ENCODE measurements around the gene GNG11. TPM values are rescaled to one million over a fixed set of nuclear protein-coding genes. Genes with fewer than 3 reads are reported as not detected.
A peak's percentile ranks its signal among the peaks of the same experiment; 100 is the strongest.

GNG11 gene
- total and polyA plus RNA-seq, 3 experiments from 2014 or later: not detected

DNA sequence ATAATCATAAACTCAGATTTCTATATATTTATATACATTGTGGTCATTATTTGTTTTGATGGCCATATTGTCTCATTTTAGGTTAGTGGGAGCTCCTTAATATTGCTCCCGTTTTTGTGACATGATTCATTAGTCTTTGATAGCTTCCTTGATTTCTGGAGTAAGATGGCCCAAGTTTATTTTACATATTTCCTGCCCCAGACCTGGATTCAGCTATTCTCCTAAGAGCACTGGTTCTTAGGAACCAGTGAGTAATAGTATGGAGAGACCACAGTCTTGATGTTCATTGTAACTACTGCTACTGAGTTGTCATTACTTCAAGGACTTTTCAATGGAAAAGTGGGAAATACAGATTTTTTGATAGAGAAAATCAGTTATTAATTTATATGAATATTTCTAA is 37.0 kb upstream of the GNG11 start:
- peaks cover 0 to 3% (median 0%) of the 10 kb centered on the region in 5 donors for H3K9me3 Mint-ChIP-seq
- POLR2A ChIA-PET: no interaction called here
- H3K4me1 ChIP-seq (ENCODE audit: insufficient read depth, low read length): no peaks in the 10 kb centered on the region
- H3K36me3 ChIP-seq (ENCODE audit: insufficient read depth, low read length): no peaks in the 10 kb centered on the region
- no peak overlapping the region for H3K4me3 ChIP-seq (ENCODE audit: low read length)
- no peak overlapping the region for H3K4me3 Mint-ChIP-seq
- no peak overlapping the region for H3K27ac ChIP-seq (ENCODE audit: low read depth, low read length)
- peaks cover under 1 to 3% (median 2%) of the 10 kb centered on the region in 3 donors for H3K4me1 Mint-ChIP-seq
- no peaks in the 10 kb centered on the region for H3K27me3 ChIP-seq (ENCODE audit: insufficient read depth, low read length, poor library complexity, severe bottlenecking)
- peaks cover 10 to 18% of the 10 kb centered on the region in 2 donors for H3K27me3 Mint-ChIP-seq
- DNase-seq: no peak
- H3K36me3 Mint-ChIP-seq: no peaks in the 10 kb centered on the region
- no peak overlapping the region for H3K27ac Mint-ChIP-seq
- no peaks in the 10 kb centered on the region for H3K9me3 ChIP-seq (ENCODE audit: low read length)
- CTCF ChIA-PET: no interaction called here

DNA sequence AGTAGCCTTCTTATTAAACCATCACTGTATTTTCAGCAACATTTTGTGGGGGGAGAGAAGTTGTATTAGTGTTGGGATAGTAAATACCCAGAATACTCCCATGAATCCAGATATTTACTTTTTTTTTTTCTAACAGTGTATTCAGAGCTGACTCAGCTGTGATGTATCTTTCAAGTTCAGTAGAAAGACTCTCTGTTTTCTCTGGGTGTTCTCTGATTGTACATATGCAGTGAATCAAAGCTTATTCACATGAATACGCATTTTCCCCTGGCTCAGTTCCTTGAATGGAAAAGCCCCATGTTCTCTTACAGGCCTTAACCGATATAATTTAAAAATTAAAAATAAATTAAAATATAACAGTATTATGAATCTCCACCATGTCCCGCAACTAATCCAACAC is 32.3 kb upstream of the GNG11 start:
- Histone ChIP-seq H3K4me3 (ENCODE audit: low read length) (no peak overlapping the region), H3K27me3 (ENCODE audit: insufficient read depth, low read length, poor library complexity, severe bottlenecking) (no peaks in the 10 kb centered on the region), H3K36me3 (ENCODE audit: insufficient read depth, low read length) (no peaks in the 10 kb centered on the region), H3K4me1 (ENCODE audit: insufficient read depth, low read length) (no peaks in the 10 kb centered on the region), H3K27ac (ENCODE audit: low read depth, low read length) (no peak overlapping the region), H3K9me3 (ENCODE audit: low read length) (no peaks in the 10 kb centered on the region)
- no peak for DNase-seq
- Mint-ChIP-seq H3K4me1 (peaks cover 7 to 14% (median 11%) of the 10 kb centered on the region in 3 donors), H3K4me3 (peak overlapping the region in 1 of 7 donors; percentile 50), H3K9me3 (peaks cover 0 to 2% (median 0%) of the 10 kb centered on the region in 5 donors), H3K36me3 (no peaks in the 10 kb centered on the region), H3K27me3 (peaks cover 29 to 47% of the 10 kb centered on the region in 2 donors), H3K27ac (no peak overlapping the region)
- ChIA-PET CTCF (no interaction called here), POLR2A (no interaction called here)

GRCh38 chr7:93890041-93890463 is 31.5 kb upstream of the GNG11 start:
- no peak overlapping the region for H3K27ac ChIP-seq (ENCODE audit: low read depth, low read length)
- peaks cover 31 to 47% of the 10 kb centered on the region in 2 donors for H3K27me3 Mint-ChIP-seq
- CTCF ChIA-PET: no interaction called here
- peaks cover 0 to 2% (median 0%) of the 10 kb centered on the region in 5 donors for H3K9me3 Mint-ChIP-seq
- DNase-seq: no peak
- H3K36me3 ChIP-seq (ENCODE audit: insufficient read depth, low read length): no peaks in the 10 kb centered on the region
- H3K27me3 ChIP-seq (ENCODE audit: insufficient read depth, low read length, poor library complexity, severe bottlenecking): no peaks in the 10 kb centered on the region
- peak overlapping the region in 5 of 7 donors; percentile 12 to 74 (median 50) for H3K4me3 Mint-ChIP-seq
- no peaks in the 10 kb centered on the region for H3K36me3 Mint-ChIP-seq
- peaks cover 7 to 14% (median 11%) of the 10 kb centered on the region in 3 donors for H3K4me1 Mint-ChIP-seq
- no peaks in the 10 kb centered on the region for H3K4me1 ChIP-seq (ENCODE audit: insufficient read depth, low read length)
- H3K4me3 ChIP-seq (ENCODE audit: low read length): no peak overlapping the region
- no peaks in the 10 kb centered on the region for H3K9me3 ChIP-seq (ENCODE audit: low read length)
- POLR2A ChIA-PET: no interaction called here
- no peak overlapping the region for H3K27ac Mint-ChIP-seq

- ChIA-PET CTCF (no interaction called here), POLR2A (no interaction called here)
- DNase-seq: no peak
- no peaks in the 10 kb centered on the region for H3K4me1 ChIP-seq (ENCODE audit: insufficient read depth, low read length)
- H3K27ac ChIP-seq (ENCODE audit: low read depth, low read length): no peak within 1 kb of the TSS
- Mint-ChIP-seq H3K9me3 (peaks cover 0 to 2% (median 0%) of the 10 kb centered on the region in 5 donors), H3K4me3 (peak within 1 kb of the TSS in 5 of 7 donors; percentile 12 to 74 (median 50)), H3K27ac (no peak within 1 kb of the TSS), H3K27me3 (peaks cover 31 to 47% of the 10 kb centered on the region in 2 donors), H3K4me1 (peaks cover 7 to 14% (median 11%) of the 10 kb centered on the region in 3 donors), H3K36me3 (no peaks in the 10 kb centered on the region)
- H3K4me3 ChIP-seq (ENCODE audit: low read length): no peak within 1 kb of the TSS
- no peaks in the 10 kb centered on the region for H3K27me3 ChIP-seq (ENCODE audit: insufficient read depth, low read length, poor library complexity, severe bottlenecking)
- no peaks in the 10 kb centered on the region for H3K36me3 ChIP-seq (ENCODE audit: insufficient read depth, low read length)
- no peaks in the 10 kb centered on the region for H3K9me3 ChIP-seq (ENCODE audit: low read length)
These were observed 31.0 kb upstream of the GNG11 start, which contains the start of gene TFPI2 for GRCh38 chr7:93890464-93891068. Gene TFPI2 (minus strand): TSS chr7:93890753. CDS start chr7:93890678, 75 bp downstream.

DNA sequence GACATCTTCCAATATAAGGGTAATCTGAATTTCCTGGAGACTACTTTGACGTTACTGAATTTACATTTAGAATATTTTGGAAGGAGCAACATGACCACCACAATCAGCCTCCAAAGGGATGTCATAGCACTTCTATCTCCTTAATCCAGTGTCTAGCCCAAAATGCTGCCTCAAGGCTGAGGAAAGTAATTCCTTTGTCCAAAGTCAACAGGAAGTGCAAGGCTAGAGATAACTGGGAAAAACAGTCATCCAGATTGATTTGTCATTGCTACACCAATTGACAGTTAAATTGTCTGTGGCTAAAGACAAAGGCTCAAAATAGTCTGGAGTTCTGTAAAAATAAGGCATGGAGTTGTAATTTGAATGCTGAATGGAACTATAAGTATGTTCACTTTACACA is 27.1 kb upstream of the GNG11 start:
- Histone ChIP-seq H3K4me1 (ENCODE audit: insufficient read depth, low read length) (no peaks in the 10 kb centered on the region), H3K27ac (ENCODE audit: low read depth, low read length) (no peak overlapping the region), H3K4me3 (ENCODE audit: low read length) (no peak overlapping the region), H3K36me3 (ENCODE audit: insufficient read depth, low read length) (no peaks in the 10 kb centered on the region), H3K27me3 (ENCODE audit: insufficient read depth, low read length, poor library complexity, severe bottlenecking) (no peaks in the 10 kb centered on the region), H3K9me3 (ENCODE audit: low read length) (no peaks in the 10 kb centered on the region)
- POLR2A ChIA-PET: no interaction called here
- peaks cover 7 to 12% (median 9%) of the 10 kb centered on the region in 3 donors for H3K4me1 Mint-ChIP-seq
- peaks cover 22 to 34% of the 10 kb centered on the region in 2 donors for H3K27me3 Mint-ChIP-seq
- no peak overlapping the region for H3K27ac Mint-ChIP-seq
- no peak for DNase-seq
- H3K4me3 Mint-ChIP-seq: no peak overlapping the region
- peaks cover 0 to 2% (median 0%) of the 10 kb centered on the region in 5 donors for H3K9me3 Mint-ChIP-seq
- CTCF ChIA-PET: no interaction called here
- H3K36me3 Mint-ChIP-seq: no peaks in the 10 kb centered on the region

- Histone ChIP-seq H3K4me1 (ENCODE audit: insufficient read depth, low read length) (no peaks in the 10 kb centered on the region), H3K36me3 (ENCODE audit: insufficient read depth, low read length) (no peaks in the 10 kb centered on the region), H3K27me3 (ENCODE audit: insufficient read depth, low read length, poor library complexity, severe bottlenecking) (no peaks in the 10 kb centered on the region), H3K27ac (ENCODE audit: low read depth, low read length) (no peak overlapping the region), H3K4me3 (ENCODE audit: low read length) (no peak overlapping the region), H3K9me3 (ENCODE audit: low read length) (no peaks in the 10 kb centered on the region)
- H3K36me3 Mint-ChIP-seq: no peaks in the 10 kb centered on the region
- no peak for DNase-seq
- no peak overlapping the region for H3K4me3 Mint-ChIP-seq
- CTCF ChIA-PET: interaction anchor here (0.5 kb wide), 1 partner anchor 169 kb away, joined by 3 read pairs; no protein-coding TSS in a partner anchor
- POLR2A ChIA-PET: no interaction called here
- peaks cover 1 to 5% (median 3%) of the 10 kb centered on the region in 3 donors for H3K4me1 Mint-ChIP-seq
- peaks cover 19 to 33% of the 10 kb centered on the region in 2 donors for H3K27me3 Mint-ChIP-seq
- no peak overlapping the region for H3K27ac Mint-ChIP-seq
- peaks cover 0 to under 1% (median 0%) of the 10 kb centered on the region in 5 donors for H3K9me3 Mint-ChIP-seq
These were observed 26.4 kb upstream of the GNG11 start for GRCh38 chr7:93894966-93895640.

DNA sequence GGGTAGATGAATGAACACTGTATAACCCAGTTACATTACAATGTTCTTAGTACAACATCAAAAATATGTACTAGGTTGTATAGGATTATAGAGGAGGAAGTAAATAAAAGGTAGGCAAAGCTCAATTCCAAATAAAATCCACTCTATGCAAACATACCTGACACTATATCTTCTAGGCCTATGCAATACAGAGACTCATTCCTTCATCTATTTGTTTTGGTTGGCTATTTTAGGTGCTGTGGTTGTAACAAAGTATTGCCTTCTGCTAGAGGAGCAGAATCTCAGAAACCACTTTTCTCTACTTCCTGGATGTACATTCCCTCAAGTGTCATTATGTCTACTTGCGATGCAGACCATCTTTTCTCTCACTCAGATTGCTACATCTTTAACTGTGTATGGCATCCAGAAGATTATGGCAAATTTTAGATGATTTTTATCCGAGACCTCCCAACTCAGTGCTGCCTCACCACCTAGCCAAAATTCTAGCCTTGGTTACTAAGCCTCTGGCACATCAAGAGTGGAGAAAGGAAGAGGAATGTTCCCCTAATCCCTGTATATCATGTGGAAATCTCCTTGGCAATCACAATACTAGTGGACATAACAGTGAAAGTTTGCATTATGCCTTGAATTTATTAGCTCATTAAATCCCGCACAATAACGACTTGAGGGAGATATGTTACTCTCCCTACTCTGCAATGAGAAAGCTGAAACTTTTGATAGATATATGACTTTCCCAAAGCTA is 25.5 kb upstream of the GNG11 start:
- CTCF ChIA-PET: interaction anchor here (0.5 kb wide), 1 partner anchor 168 kb away, joined by 3 read pairs; no protein-coding TSS in a partner anchor
- no peaks in the 10 kb centered on the region for H3K27me3 ChIP-seq (ENCODE audit: insufficient read depth, low read length, poor library complexity, severe bottlenecking)

DNA sequence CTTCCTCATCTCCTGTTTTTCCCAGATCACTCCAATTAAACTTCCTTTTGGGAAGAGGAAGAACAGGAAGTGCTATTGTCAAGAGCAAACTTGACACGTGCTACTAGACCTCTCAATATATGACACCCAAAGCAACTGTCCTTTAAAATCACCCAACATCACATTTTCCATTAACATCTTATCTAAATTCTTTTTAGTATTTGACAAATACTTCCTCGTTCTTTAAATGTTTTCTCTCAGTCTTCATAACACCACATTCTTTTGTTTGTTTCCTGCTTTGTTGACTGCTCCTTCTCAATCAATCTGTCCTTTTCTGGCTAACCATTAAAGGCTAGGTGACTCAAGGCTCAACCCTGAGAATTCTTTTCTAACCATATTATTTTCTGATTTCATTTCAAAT is 23.9 kb upstream of the GNG11 start:
- Mint-ChIP-seq H3K4me1 (no peaks in the 10 kb centered on the region), H3K36me3 (no peaks in the 10 kb centered on the region), H3K4me3 (no peak overlapping the region), H3K9me3 (no peaks in the 10 kb centered on the region), H3K27me3 (peaks cover 8 to 21% of the 10 kb centered on the region in 2 donors), H3K27ac (no peak overlapping the region)
- no peak for DNase-seq
- H3K4me3 ChIP-seq (ENCODE audit: low read length): no peak overlapping the region
- H3K27me3 ChIP-seq (ENCODE audit: insufficient read depth, low read length, poor library complexity, severe bottlenecking): no peaks in the 10 kb centered on the region
- H3K36me3 ChIP-seq (ENCODE audit: insufficient read depth, low read length): no peaks in the 10 kb centered on the region
- ChIA-PET CTCF (no interaction called here), POLR2A (no interaction called here)
- no peaks in the 10 kb centered on the region for H3K4me1 ChIP-seq (ENCODE audit: insufficient read depth, low read length)
- no peaks in the 10 kb centered on the region for H3K9me3 ChIP-seq (ENCODE audit: low read length)
- H3K27ac ChIP-seq (ENCODE audit: low read depth, low read length): no peak overlapping the region

More for the DNA sequence above, 25.5 kb upstream of the GNG11 start:
- no peak for DNase-seq
- H3K27ac Mint-ChIP-seq: no peak overlapping the region
- H3K4me1 Mint-ChIP-seq: no peaks in the 10 kb centered on the region
- peaks cover 17 to 29% of the 10 kb centered on the region in 2 donors for H3K27me3 Mint-ChIP-seq
- no peaks in the 10 kb centered on the region for H3K36me3 Mint-ChIP-seq
- no peaks in the 10 kb centered on the region for H3K4me1 ChIP-seq (ENCODE audit: insufficient read depth, low read length)
- no peak overlapping the region for H3K4me3 Mint-ChIP-seq
- no peaks in the 10 kb centered on the region for H3K36me3 ChIP-seq (ENCODE audit: insufficient read depth, low read length)
- H3K9me3 Mint-ChIP-seq: no peaks in the 10 kb centered on the region
- POLR2A ChIA-PET: no interaction called here
- H3K4me3 ChIP-seq (ENCODE audit: low read length): no peak overlapping the region
- no peaks in the 10 kb centered on the region for H3K9me3 ChIP-seq (ENCODE audit: low read length)
- no peak overlapping the region for H3K27ac ChIP-seq (ENCODE audit: low read depth, low read length)
